Measurements from ENCODE around the gene RALGPS1. TPM values are rescaled to one million over a fixed set of nuclear protein-coding genes. Genes with fewer than 3 reads are reported as not detected.
A peak's percentile ranks its signal among the peaks of the same experiment; 100 is the strongest.
"Not testable (repeated sequence)": the region's sequence is repeated elsewhere in the genome, so short reads cannot be mapped to it uniquely, and the experiment has no call there.

Gene RALGPS1
- total RNA-seq, 2 donors from 2014 or later, result 9.3 to 12.6 TPM

- H3K4me1 Mint-ChIP-seq, result peaks cover 8% of the 10 kb centered on the region
- ATAC-seq, result no peak
- no peak overlapping the region for H3K27ac Mint-ChIP-seq
- no peaks in the 10 kb centered on the region for H3K9me3 ChIP-seq (ENCODE audit: control insufficient read depth, low read length, poor library complexity, severe bottlenecking)
- H3K4me3 Mint-ChIP-seq, result no peak overlapping the region
- no peak for DNase-seq
- peaks cover 3% of the 10 kb centered on the region for H3K36me3 Mint-ChIP-seq (ENCODE audit: low read depth)
- H3K27me3 Mint-ChIP-seq, result no peaks in the 10 kb centered on the region
These were observed 101.4 kb downstream of the RALGPS1 start for GRCh38 chr9:127015921-127016512.

- H3K4me1 Mint-ChIP-seq; ATAC-seq; H3K4me3 Mint-ChIP-seq; H3K27me3 Mint-ChIP-seq; DNase-seq; H3K27ac Mint-ChIP-seq; H3K36me3 Mint-ChIP-seq (ENCODE audit: low read depth); H3K9me3 ChIP-seq (ENCODE audit: control insufficient read depth, low read length, poor library complexity, severe bottlenecking): not testable (repeated sequence)
These were observed 103.4 kb downstream of the RALGPS1 start for GRCh38 chr9:127017979-127018378.

DNA sequence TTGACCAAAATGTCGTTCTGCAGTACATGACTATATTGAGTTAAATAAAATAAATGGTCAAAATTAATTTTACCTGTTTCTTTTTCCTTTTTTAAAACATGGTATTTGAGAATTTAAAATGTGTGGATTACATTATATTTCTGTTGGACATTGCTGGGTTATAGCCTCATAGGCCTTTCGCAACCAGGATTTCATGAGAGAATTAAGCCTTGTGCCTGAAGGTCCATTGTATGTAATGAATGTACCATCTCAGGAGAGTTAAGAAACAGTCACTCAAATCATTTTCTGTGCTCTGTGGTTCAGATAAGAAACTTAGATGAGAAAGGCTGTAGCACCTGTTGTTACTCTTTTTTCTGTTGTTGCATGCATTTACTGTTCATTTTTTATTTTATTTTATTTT lies 104.4 kb downstream of the RALGPS1 start:
- H3K27ac Mint-ChIP-seq, result no peak overlapping the region
- ATAC-seq, result no peak
- peaks cover 10% of the 10 kb centered on the region for H3K36me3 Mint-ChIP-seq (ENCODE audit: low read depth)
- H3K27me3 Mint-ChIP-seq, result no peaks in the 10 kb centered on the region
- no peak overlapping the region for H3K4me3 Mint-ChIP-seq
- H3K9me3 ChIP-seq (ENCODE audit: control insufficient read depth, low read length, poor library complexity, severe bottlenecking), result no peaks in the 10 kb centered on the region
- DNase-seq, result no peak
- H3K4me1 Mint-ChIP-seq, result peaks cover 7% of the 10 kb centered on the region

- ATAC-seq, result no peak
- H3K4me3 Mint-ChIP-seq, result no peak overlapping the region
These were observed 105.6 kb downstream of the RALGPS1 start for GRCh38 chr9:127020036-127020801.

GRCh38 chr9:127020802-127021078 lies 106.2 kb downstream of the RALGPS1 start:
- no peaks in the 10 kb centered on the region for H3K9me3 ChIP-seq (ENCODE audit: control insufficient read depth, low read length, poor library complexity, severe bottlenecking)
- Mint-ChIP-seq H3K36me3 (ENCODE audit: low read depth) (peaks cover 13% of the 10 kb centered on the region), H3K27ac (no peak overlapping the region), H3K27me3 (no peaks in the 10 kb centered on the region), H3K4me1 (peaks cover 8% of the 10 kb centered on the region), H3K4me3 (no peak overlapping the region)
- ATAC-seq, result no peak
- DNase-seq, result no peak

More at GRCh38 chr9:127020036-127020801, 105.6 kb downstream of the RALGPS1 start:
- no peak overlapping the region for H3K27ac Mint-ChIP-seq
- peaks cover 9% of the 10 kb centered on the region for H3K4me1 Mint-ChIP-seq
- H3K27me3 Mint-ChIP-seq, result no peaks in the 10 kb centered on the region
- DNase-seq, result no peak
- peaks cover 13% of the 10 kb centered on the region for H3K36me3 Mint-ChIP-seq (ENCODE audit: low read depth)
- no peaks in the 10 kb centered on the region for H3K9me3 ChIP-seq (ENCODE audit: control insufficient read depth, low read length, poor library complexity, severe bottlenecking)

DNA sequence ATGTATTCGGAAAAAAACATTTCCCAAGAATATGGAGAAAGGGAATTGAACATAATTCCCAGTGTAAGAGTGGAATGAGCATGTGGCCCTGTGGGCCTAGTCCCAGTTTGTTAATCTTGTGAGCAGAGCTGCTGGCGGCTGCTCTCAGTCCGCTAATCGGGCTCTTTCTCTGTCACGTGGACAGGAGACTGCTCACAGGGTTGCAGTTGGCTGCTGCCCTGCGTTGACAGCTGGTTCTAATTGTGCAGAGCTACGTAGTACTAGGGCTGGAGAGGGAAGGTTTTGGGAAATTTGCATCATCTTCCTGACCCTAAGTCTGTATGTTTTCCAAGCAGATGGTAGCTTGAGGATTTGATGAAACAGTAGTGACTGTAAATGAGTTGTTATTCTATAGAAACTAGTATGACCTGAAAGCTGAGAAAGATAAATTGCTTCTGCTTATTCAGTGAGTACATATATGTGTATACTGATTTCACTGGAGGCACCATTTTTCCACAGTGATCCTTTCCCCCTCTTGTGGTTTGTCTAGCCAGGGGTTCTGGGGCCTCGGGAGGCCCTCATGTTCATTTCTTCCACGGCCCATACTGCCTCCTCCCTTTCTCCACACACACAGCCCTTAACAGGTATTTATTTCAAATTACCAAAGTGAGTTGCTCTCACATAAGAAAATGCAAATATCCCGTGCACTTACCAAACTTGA lies 107.2 kb downstream of the RALGPS1 start:
- H3K27me3 Mint-ChIP-seq, result no peaks in the 10 kb centered on the region
- no peaks in the 10 kb centered on the region for H3K9me3 ChIP-seq (ENCODE audit: control insufficient read depth, low read length, poor library complexity, severe bottlenecking)
- peaks cover 10% of the 10 kb centered on the region for H3K36me3 Mint-ChIP-seq (ENCODE audit: low read depth)
- ATAC-seq (no peak), DNase-seq (no peak)
- H3K27ac Mint-ChIP-seq, result no peak overlapping the region
- no peak overlapping the region for H3K4me3 Mint-ChIP-seq
- H3K4me1 Mint-ChIP-seq, result peaks cover 6% of the 10 kb centered on the region

GRCh38 chr9:127022913-127023660 lies 108.5 kb downstream of the RALGPS1 start:
- no peak for ATAC-seq
- no peak for DNase-seq
- Mint-ChIP-seq H3K4me3 (no peak overlapping the region), H3K36me3 (ENCODE audit: low read depth) (peaks cover 10% of the 10 kb centered on the region), H3K27ac (no peak overlapping the region), H3K4me1 (peaks cover 9% of the 10 kb centered on the region), H3K27me3 (no peaks in the 10 kb centered on the region)
- H3K9me3 ChIP-seq (ENCODE audit: control insufficient read depth, low read length, poor library complexity, severe bottlenecking), result no peaks in the 10 kb centered on the region

GRCh38 chr9:127025042-127025441 lies 110.5 kb downstream of the RALGPS1 start:
- Mint-ChIP-seq H3K36me3 (ENCODE audit: low read depth) (peaks cover 11% of the 10 kb centered on the region), H3K4me1 (peaks cover 9% of the 10 kb centered on the region), H3K27ac (no peak overlapping the region), H3K4me3 (no peak overlapping the region), H3K27me3 (no peaks in the 10 kb centered on the region)
- no peaks in the 10 kb centered on the region for H3K9me3 ChIP-seq (ENCODE audit: control insufficient read depth, low read length, poor library complexity, severe bottlenecking)
- ATAC-seq (no peak), DNase-seq (no peak)

DNA sequence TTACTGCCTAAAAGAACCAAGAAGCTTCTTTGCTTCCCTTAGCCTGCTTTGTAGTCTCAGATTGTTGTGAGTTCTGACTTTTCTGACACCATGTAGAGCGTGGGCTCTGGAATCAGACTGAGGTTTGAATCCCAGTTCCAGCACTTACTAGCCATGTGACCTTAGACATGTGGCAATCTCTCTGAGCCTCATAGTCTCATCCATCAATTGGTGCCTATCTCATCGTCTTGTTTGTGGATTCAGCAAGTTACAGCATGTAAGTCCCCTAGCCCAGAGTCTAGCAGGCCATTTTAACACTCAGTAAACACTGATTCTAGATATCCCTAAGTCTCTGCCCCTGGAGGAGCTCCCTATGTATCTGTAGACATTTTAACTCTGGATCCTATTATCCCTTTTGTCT lies 113.1 kb downstream of the RALGPS1 start:
- peak overlapping the region; percentile 56 for H3K27ac Mint-ChIP-seq
- no peak overlapping the region for H3K4me3 Mint-ChIP-seq

GRCh38 chr9:127029548-127029947 lies 115.0 kb downstream of the RALGPS1 start:
- H3K4me3 Mint-ChIP-seq, result no peak overlapping the region
- H3K9me3 ChIP-seq (ENCODE audit: control insufficient read depth, low read length, poor library complexity, severe bottlenecking), result no peaks in the 10 kb centered on the region
- ATAC-seq (no peak), DNase-seq (no peak)
- H3K4me1 Mint-ChIP-seq, result peaks cover 13% of the 10 kb centered on the region
- H3K36me3 Mint-ChIP-seq (ENCODE audit: low read depth), result peaks cover 8% of the 10 kb centered on the region
- H3K27me3 Mint-ChIP-seq, result no peaks in the 10 kb centered on the region
- no peak overlapping the region for H3K27ac Mint-ChIP-seq

More for the DNA sequence above, 113.1 kb downstream of the RALGPS1 start:
- no peaks in the 10 kb centered on the region for H3K9me3 ChIP-seq (ENCODE audit: control insufficient read depth, low read length, poor library complexity, severe bottlenecking)
- Mint-ChIP-seq H3K36me3 (ENCODE audit: low read depth) (peaks cover 10% of the 10 kb centered on the region), H3K27me3 (no peaks in the 10 kb centered on the region), H3K4me1 (peaks cover 14% of the 10 kb centered on the region)
- ATAC-seq (no peak), DNase-seq (no peak)

- peaks cover 13% of the 10 kb centered on the region for H3K36me3 Mint-ChIP-seq (ENCODE audit: low read depth)
- ATAC-seq (no peak), DNase-seq (no peak)
- peak overlapping the region; percentile 30 for H3K27ac Mint-ChIP-seq
- H3K9me3 ChIP-seq (ENCODE audit: control insufficient read depth, low read length, poor library complexity, severe bottlenecking), result no peaks in the 10 kb centered on the region
- H3K4me1 Mint-ChIP-seq, result peaks cover 12% of the 10 kb centered on the region
- no peaks in the 10 kb centered on the region for H3K27me3 Mint-ChIP-seq
- H3K4me3 Mint-ChIP-seq, result no peak overlapping the region
These were observed 116.5 kb downstream of the RALGPS1 start for GRCh38 chr9:127030814-127031740.

DNA sequence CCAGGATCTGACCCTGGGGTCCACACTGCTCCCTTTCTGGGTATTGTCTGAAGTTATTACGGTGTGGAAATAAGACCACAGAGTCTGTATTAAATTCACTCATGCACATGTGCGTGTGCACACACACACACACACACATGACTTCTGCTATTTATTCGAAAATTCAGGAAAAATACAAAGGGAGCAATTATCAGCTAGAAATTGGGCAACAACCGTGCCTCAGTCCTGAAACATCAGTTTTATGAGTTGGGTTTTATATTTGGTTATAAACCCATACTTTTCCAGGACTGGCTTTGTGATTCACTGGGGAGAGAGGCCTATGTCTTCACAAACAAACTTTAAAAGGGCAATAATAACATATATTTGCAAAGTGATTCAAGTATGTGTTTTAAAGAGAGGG lies 117.7 kb downstream of the RALGPS1 start:
- Mint-ChIP-seq H3K27ac (no peak overlapping the region), H3K4me1 (peaks cover 7% of the 10 kb centered on the region), H3K4me3 (no peak overlapping the region), H3K27me3 (no peaks in the 10 kb centered on the region), H3K36me3 (ENCODE audit: low read depth) (peaks cover 13% of the 10 kb centered on the region)
- H3K9me3 ChIP-seq (ENCODE audit: control insufficient read depth, low read length, poor library complexity, severe bottlenecking), result no peaks in the 10 kb centered on the region
- ATAC-seq, result no peak
- DNase-seq, result no peak

Measured in T-helper 17 cell (primary cell).